ENCODE measurements around the gene NMD3. TPM values are rescaled to one million over a fixed set of nuclear protein-coding genes. Genes with fewer than 3 reads are reported as not detected.

The NMD3 gene
- polyA plus RNA-seq, 1 donor from 2014 or later: 25.3 TPM

DNA sequence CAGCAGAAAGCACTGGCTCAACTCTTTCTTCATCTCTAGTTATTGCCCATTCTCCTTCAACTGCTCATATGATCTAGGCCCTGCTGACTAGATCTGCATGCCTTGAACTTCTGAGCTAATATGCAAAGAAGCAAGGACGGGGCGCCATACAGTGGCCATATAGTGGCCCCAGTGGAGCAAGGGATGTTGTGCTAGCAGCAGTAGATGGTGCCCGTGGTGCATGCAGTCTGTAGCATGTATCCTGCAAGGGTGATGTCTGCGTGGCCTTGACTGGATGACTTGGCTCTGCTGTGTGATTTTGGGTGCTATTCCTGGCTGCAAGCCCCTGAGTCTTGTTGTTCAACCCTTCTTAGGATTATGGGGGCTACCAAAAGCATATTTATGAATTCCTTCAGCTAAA, 12.2 kb upstream of the NMD3 start:
- no peaks in the 10 kb centered on the region for H3K79me2 ChIP-seq (replicated peaks; ENCODE audit: insufficient read depth, low read length)
- no peaks in the 10 kb centered on the region for H4K20me1 ChIP-seq (ENCODE audit: insufficient read depth)
- no peaks in the 10 kb centered on the region for H3F3A ChIP-seq (ENCODE audit: insufficient read depth, low read length, poor library complexity, severe bottlenecking)
- H2AFZ ChIP-seq (ENCODE audit: low read depth, low read length): no peak overlapping the region
- H3K27ac ChIP-seq (ENCODE audit: low read length): no peak overlapping the region
- TF ChIP-seq RAD21 (conservative IDR thresholded peaks at IDR 0.05) (no peak), EZH2 (IDR thresholded peaks at IDR 0.05; ENCODE audit: borderline replicate concordance, insufficient read depth, low read length, poor library complexity, severe bottlenecking) (no peak), MXI1 (conservative IDR thresholded peaks at IDR 0.05; ENCODE audit: poor library complexity, severe bottlenecking) (no peak), SMC3 (conservative IDR thresholded peaks at IDR 0.05; ENCODE audit: poor library complexity) (no peak), POLR2AphosphoS5 (IDR thresholded peaks at IDR 0.05) (no peak), TAF1 (IDR thresholded peaks at IDR 0.05; ENCODE audit: low read depth) (no peak), EP300 (conservative IDR thresholded peaks at IDR 0.05; ENCODE audit: poor library complexity, severe bottlenecking) (no peak)
- TF ChIP-seq, protein P1, sequence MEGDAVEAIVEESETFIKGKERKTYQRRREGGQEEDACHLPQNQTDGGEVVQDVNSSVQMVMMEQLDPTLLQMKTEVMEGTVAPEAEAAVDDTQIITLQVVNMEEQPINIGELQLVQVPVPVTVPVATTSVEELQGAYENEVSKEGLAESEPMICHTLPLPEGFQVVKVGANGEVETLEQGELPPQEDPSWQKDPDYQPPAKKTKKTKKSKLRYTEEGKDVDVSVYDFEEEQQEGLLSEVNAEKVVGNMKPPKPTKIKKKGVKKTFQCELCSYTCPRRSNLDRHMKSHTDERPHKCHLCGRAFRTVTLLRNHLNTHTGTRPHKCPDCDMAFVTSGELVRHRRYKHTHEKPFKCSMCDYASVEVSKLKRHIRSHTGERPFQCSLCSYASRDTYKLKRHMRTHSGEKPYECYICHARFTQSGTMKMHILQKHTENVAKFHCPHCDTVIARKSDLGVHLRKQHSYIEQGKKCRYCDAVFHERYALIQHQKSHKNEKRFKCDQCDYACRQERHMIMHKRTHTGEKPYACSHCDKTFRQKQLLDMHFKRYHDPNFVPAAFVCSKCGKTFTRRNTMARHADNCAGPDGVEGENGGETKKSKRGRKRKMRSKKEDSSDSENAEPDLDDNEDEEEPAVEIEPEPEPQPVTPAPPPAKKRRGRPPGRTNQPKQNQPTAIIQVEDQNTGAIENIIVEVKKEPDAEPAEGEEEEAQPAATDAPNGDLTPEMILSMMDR (IDR thresholded peaks at IDR 0.05; ENCODE audit: poor library complexity, severe bottlenecking): no peak
- TF ChIP-seq, protein P2, sequence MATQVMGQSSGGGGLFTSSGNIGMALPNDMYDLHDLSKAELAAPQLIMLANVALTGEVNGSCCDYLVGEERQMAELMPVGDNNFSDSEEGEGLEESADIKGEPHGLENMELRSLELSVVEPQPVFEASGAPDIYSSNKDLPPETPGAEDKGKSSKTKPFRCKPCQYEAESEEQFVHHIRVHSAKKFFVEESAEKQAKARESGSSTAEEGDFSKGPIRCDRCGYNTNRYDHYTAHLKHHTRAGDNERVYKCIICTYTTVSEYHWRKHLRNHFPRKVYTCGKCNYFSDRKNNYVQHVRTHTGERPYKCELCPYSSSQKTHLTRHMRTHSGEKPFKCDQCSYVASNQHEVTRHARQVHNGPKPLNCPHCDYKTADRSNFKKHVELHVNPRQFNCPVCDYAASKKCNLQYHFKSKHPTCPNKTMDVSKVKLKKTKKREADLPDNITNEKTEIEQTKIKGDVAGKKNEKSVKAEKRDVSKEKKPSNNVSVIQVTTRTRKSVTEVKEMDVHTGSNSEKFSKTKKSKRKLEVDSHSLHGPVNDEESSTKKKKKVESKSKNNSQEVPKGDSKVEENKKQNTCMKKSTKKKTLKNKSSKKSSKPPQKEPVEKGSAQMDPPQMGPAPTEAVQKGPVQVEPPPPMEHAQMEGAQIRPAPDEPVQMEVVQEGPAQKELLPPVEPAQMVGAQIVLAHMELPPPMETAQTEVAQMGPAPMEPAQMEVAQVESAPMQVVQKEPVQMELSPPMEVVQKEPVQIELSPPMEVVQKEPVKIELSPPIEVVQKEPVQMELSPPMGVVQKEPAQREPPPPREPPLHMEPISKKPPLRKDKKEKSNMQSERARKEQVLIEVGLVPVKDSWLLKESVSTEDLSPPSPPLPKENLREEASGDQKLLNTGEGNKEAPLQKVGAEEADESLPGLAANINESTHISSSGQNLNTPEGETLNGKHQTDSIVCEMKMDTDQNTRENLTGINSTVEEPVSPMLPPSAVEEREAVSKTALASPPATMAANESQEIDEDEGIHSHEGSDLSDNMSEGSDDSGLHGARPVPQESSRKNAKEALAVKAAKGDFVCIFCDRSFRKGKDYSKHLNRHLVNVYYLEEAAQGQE (IDR thresholded peaks at IDR 0.05; ENCODE audit: borderline replicate concordance): no peak
- H3K9me2 ChIP-seq (ENCODE audit: insufficient read depth, low read length): no peaks in the 10 kb centered on the region
- no peaks in the 10 kb centered on the region for H3K36me3 ChIP-seq (ENCODE audit: insufficient read depth, low read length)
- H3K9ac ChIP-seq (ENCODE audit: low read length): no peak overlapping the region
- no peak overlapping the region for H3K4me2 ChIP-seq (ENCODE audit: low read length)
- no peak overlapping the region for H3K4me3 ChIP-seq (ENCODE audit: low read length)
- no peaks in the 10 kb centered on the region for H3K9me3 ChIP-seq (ENCODE audit: low read length)
- H3K27me3 ChIP-seq (ENCODE audit: insufficient read depth, low read depth, low read length): no peaks in the 10 kb centered on the region

DNA sequence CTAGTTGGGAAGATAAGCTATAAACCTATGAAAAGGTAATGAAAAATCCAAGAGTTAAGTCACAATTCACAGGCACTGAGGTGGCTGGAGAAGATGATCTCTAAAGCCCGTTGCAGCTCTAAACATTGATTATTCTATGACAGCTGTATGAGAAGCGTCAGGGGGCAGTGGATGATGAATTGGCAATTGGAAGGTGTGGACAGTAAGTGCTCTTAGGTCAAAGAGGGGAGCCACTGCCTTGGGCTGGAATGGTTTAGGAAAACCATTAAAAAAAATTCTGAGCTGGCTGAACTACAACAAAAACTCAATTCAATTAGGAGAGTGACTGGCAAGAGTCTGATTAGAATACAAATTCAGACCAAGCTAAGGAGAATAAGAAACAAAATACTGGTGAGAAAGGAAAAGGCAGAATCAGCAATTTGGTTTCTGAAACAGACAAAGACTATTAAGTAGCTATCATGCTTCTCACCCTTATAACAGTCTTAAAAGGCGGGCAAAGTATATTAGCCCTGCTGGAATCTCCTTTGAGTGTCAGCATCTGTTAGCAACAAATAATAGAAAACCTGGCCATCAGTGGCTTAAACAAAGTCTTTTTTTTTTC, 8.8 kb upstream of the NMD3 start:
- TF ChIP-seq RAD21 (conservative IDR thresholded peaks at IDR 0.05) (no peak), EZH2 (IDR thresholded peaks at IDR 0.05; ENCODE audit: borderline replicate concordance, insufficient read depth, low read length, poor library complexity, severe bottlenecking) (no peak), MXI1 (conservative IDR thresholded peaks at IDR 0.05; ENCODE audit: poor library complexity, severe bottlenecking) (no peak), TAF1 (IDR thresholded peaks at IDR 0.05; ENCODE audit: low read depth) (no peak), SMC3 (conservative IDR thresholded peaks at IDR 0.05; ENCODE audit: poor library complexity) (no peak), EP300 (conservative IDR thresholded peaks at IDR 0.05; ENCODE audit: poor library complexity, severe bottlenecking) (no peak)
- Histone ChIP-seq H2AFZ (ENCODE audit: low read depth, low read length) (no peak overlapping the region), H3K36me3 (ENCODE audit: insufficient read depth, low read length) (no peaks in the 10 kb centered on the region), H3K79me2 (replicated peaks; ENCODE audit: insufficient read depth, low read length) (no peaks in the 10 kb centered on the region), H3K9me3 (ENCODE audit: low read length) (no peaks in the 10 kb centered on the region), H3K27ac (ENCODE audit: low read length) (no peak overlapping the region), H3F3A (ENCODE audit: insufficient read depth, low read length, poor library complexity, severe bottlenecking) (no peaks in the 10 kb centered on the region), H3K4me2 (ENCODE audit: low read length) (no peak overlapping the region), H4K20me1 (ENCODE audit: insufficient read depth) (no peaks in the 10 kb centered on the region), H3K4me3 (ENCODE audit: low read length) (no peak overlapping the region), H3K9me2 (ENCODE audit: insufficient read depth, low read length) (no peaks in the 10 kb centered on the region), H3K27me3 (ENCODE audit: insufficient read depth, low read depth, low read length) (no peaks in the 10 kb centered on the region), H3K9ac (ENCODE audit: low read length) (no peak overlapping the region)

Data from neural cell (in vitro differentiated cells).